Measurements from ENCODE around the gene SHROOM3.

SHROOM3 gene

DNA sequence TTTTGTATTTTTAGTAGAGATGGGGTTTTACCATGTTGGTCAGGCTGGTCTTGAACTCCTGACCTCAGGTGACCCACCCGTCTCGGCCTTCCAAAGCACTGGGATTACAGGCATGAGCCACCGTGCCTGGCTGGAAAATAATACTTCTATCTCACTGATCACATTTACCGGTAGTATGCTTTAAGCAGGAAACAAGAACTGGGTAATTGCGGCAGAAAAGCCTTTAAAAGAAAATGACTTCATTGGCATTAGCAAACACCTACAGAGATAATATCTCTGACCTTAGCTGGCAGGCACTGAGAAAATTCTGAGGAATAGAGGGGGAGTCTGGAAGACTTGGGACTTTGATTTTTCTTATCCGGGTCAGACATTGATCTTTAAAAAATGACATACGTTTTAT is 78.5 kb downstream of the SHROOM3 start:
- TF ChIP-seq YY1 (IDR thresholded peaks at IDR 0.05; ENCODE audit: insufficient read depth, insufficient read length) (no peak), ZNF274 (IDR thresholded peaks at IDR 0.05; ENCODE audit: low read depth, low read length) (no peak), SUZ12 (IDR thresholded peaks at IDR 0.05; ENCODE audit: extremely low read depth, insufficient read depth, insufficient read length) (no peak)
- Histone ChIP-seq H3K9ac (ENCODE audit: insufficient read length, low read depth) (no peak overlapping the region), H3K27me3 (ENCODE audit: insufficient read depth, insufficient read length) (no peaks in the 10 kb centered on the region)

DNA sequence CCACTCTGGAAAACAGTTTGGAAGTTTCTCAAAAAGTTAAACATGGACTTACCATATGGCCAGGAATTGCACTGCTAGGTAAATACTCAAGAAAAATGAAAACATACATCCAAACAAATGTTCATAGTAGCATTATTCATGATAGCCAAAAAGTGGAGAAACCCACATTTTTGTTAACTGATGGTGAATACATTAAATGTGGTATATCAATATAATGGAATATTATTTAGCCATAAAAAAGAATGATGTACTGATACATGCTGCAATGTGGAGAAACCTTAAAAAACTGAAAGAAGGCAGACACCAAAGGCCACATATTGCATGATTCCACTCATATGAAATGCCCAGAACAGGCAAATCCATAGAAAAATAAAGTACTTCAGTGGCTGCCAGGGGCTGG is 79.1 kb downstream of the SHROOM3 start:
- no peak overlapping the region for H3K4me3 ChIP-seq (ENCODE audit: insufficient read length, low read depth)
- H3K9ac ChIP-seq (ENCODE audit: insufficient read length, low read depth) = no peak overlapping the region
- H3K4me1 ChIP-seq (ENCODE audit: insufficient read depth, insufficient read length) = no peaks in the 10 kb centered on the region
- TF ChIP-seq SUZ12 (IDR thresholded peaks at IDR 0.05; ENCODE audit: extremely low read depth, insufficient read depth, insufficient read length) = no peak
- TF ChIP-seq ZNF274 (IDR thresholded peaks at IDR 0.05; ENCODE audit: low read depth, low read length) = no peak
- TF ChIP-seq YY1 (IDR thresholded peaks at IDR 0.05; ENCODE audit: insufficient read depth, insufficient read length) = no peak
- H3K9me3 ChIP-seq (ENCODE audit: insufficient read depth, low read length) = peaks cover 8% of the 10 kb centered on the region; the same call in 1 of the 2 replicates
- DNase-seq (ENCODE audit: low read depth, low spot score) = no peak
- no peaks in the 10 kb centered on the region for H3K27me3 ChIP-seq (ENCODE audit: insufficient read depth, insufficient read length)
- no peaks in the 10 kb centered on the region for H3K36me3 ChIP-seq (ENCODE audit: insufficient read depth, insufficient read length, low read length)

More for the DNA sequence above, 78.5 kb downstream of the SHROOM3 start:
- no peaks in the 10 kb centered on the region for H3K36me3 ChIP-seq (ENCODE audit: insufficient read depth, insufficient read length, low read length)
- no peak overlapping the region for H3K4me3 ChIP-seq (ENCODE audit: insufficient read length, low read depth)
- no peak for DNase-seq (ENCODE audit: low read depth, low spot score)
- H3K9me3 ChIP-seq (ENCODE audit: insufficient read depth, low read length) = peaks cover 8% of the 10 kb centered on the region; the same call in 1 of the 2 replicates
- no peaks in the 10 kb centered on the region for H3K4me1 ChIP-seq (ENCODE audit: insufficient read depth, insufficient read length)

DNA sequence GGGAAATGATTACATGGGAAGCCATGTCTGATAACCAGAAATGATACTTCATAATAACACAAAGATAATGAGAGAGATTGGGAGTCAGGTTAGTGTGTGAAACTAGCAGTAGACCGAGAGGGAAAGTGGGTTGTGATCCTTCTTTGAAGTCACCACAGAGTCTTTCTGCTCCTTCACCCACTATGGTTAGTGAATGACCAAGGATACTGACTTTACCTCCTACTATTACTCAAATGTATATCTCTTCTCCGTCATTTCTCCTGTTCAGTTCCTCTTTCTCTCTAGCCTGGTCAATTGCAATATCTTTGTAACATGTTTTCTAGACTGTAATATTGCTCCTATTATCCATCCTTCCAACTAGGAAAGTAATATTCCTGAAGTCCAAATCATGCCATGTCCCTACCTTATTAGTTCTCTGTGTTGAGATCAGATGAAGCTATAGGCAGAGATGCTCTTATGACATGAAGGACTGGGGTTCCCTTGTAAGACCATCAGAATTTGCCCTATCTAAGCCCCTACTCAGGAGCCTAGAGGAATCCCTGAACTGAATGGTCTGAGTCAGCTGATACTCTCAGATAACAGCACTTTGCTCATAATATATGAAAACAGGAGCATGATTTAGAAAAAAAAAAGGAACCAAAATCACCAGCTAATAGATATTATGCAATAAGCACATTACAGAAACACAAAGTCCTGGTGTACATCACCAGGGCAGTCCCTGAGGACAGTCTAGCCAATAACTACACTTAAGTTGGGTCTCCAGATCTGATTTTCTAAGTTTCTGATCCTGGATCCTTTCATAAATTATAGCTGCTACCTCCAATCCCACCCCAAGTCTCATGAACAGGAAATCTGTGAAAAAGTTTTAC is 81.2 kb downstream of the SHROOM3 start:
- H3K4me1 ChIP-seq (ENCODE audit: insufficient read depth, insufficient read length) = no peaks in the 10 kb centered on the region
- no peak for TF ChIP-seq YY1 (IDR thresholded peaks at IDR 0.05; ENCODE audit: insufficient read depth, insufficient read length)
- TF ChIP-seq ZNF274 (IDR thresholded peaks at IDR 0.05; ENCODE audit: low read depth, low read length) = no peak
- no peak for TF ChIP-seq SUZ12 (IDR thresholded peaks at IDR 0.05; ENCODE audit: extremely low read depth, insufficient read depth, insufficient read length)
- no peaks in the 10 kb centered on the region for H3K36me3 ChIP-seq (ENCODE audit: insufficient read depth, insufficient read length, low read length)
- no peak overlapping the region for H3K4me3 ChIP-seq (ENCODE audit: insufficient read length, low read depth)
- peaks cover 8% of the 10 kb centered on the region; the same call in 1 of the 2 replicates for H3K9me3 ChIP-seq (ENCODE audit: insufficient read depth, low read length)
- no peak overlapping the region for H3K9ac ChIP-seq (ENCODE audit: insufficient read length, low read depth)
- no peak for DNase-seq (ENCODE audit: low read depth, low spot score)
- H3K27me3 ChIP-seq (ENCODE audit: insufficient read depth, insufficient read length) = no peaks in the 10 kb centered on the region

DNA sequence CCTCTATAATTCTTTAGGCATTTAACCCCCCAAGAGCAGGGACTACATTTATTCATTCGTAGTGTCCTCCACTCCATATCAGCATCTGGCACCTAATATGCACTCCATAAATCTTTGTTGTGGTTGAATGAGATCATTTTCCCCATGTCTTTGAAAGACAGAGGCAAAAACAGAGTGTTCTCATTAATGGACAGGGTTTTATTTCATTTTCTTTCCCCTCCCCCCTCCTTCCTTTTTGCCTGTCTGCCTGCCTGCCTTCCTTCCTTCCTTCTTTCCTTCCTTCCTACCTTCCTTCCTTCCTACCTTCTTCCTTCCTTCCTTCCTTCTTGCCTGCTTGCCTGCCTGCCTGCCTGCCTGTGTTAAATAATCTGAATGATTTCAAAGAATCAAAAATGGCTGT is 83.2 kb downstream of the SHROOM3 start:
- no peak for DNase-seq (ENCODE audit: low read depth, low spot score)
- no peak overlapping the region for H3K4me3 ChIP-seq (ENCODE audit: insufficient read length, low read depth)
- TF ChIP-seq YY1 (IDR thresholded peaks at IDR 0.05; ENCODE audit: insufficient read depth, insufficient read length) (no peak), SUZ12 (IDR thresholded peaks at IDR 0.05; ENCODE audit: extremely low read depth, insufficient read depth, insufficient read length) (no peak), ZNF274 (IDR thresholded peaks at IDR 0.05; ENCODE audit: low read depth, low read length) (no peak)
- peaks cover 8% of the 10 kb centered on the region; the same call in 1 of the 2 replicates for H3K9me3 ChIP-seq (ENCODE audit: insufficient read depth, low read length)
- H3K4me1 ChIP-seq (ENCODE audit: insufficient read depth, insufficient read length) = no peaks in the 10 kb centered on the region
- H3K27me3 ChIP-seq (ENCODE audit: insufficient read depth, insufficient read length) = no peaks in the 10 kb centered on the region
- H3K36me3 ChIP-seq (ENCODE audit: insufficient read depth, insufficient read length, low read length) = no peaks in the 10 kb centered on the region
- no peak overlapping the region for H3K9ac ChIP-seq (ENCODE audit: insufficient read length, low read depth)

DNA sequence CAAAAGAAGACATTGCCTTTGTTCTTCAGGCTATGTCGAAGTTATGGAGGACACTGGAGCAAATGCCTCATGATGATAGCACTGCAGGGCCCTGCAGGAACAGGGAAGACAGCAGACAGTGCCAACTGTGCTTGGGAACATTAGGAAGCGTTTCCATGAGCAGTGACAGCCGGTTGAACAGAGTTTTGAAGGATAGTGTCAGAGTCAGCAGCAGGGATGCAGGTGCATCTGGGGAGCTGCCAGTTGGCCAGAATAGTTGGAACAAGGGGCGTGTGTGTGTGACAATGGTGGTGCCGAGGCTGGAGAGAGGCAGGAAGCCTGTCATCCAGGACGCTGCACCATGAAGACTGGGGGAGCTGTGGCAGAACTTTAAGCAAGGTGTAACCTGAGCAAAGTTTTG is 88.6 kb downstream of the SHROOM3 start:
- Histone ChIP-seq H3K4me1 (ENCODE audit: insufficient read depth, insufficient read length) (no peaks in the 10 kb centered on the region), H3K27me3 (ENCODE audit: insufficient read depth, insufficient read length) (no peaks in the 10 kb centered on the region), H3K36me3 (ENCODE audit: insufficient read depth, insufficient read length, low read length) (no peaks in the 10 kb centered on the region), H3K9ac (ENCODE audit: insufficient read length, low read depth) (no peak overlapping the region), H3K9me3 (ENCODE audit: insufficient read depth, low read length) (no peaks in the 10 kb centered on the region), H3K4me3 (ENCODE audit: insufficient read length, low read depth) (no peak overlapping the region)
- TF ChIP-seq SUZ12 (IDR thresholded peaks at IDR 0.05; ENCODE audit: extremely low read depth, insufficient read depth, insufficient read length) (no peak), YY1 (IDR thresholded peaks at IDR 0.05; ENCODE audit: insufficient read depth, insufficient read length) (no peak), ZNF274 (IDR thresholded peaks at IDR 0.05; ENCODE audit: low read depth, low read length) (no peak)
- DNase-seq (ENCODE audit: low read depth, low spot score) = no peak

DNA sequence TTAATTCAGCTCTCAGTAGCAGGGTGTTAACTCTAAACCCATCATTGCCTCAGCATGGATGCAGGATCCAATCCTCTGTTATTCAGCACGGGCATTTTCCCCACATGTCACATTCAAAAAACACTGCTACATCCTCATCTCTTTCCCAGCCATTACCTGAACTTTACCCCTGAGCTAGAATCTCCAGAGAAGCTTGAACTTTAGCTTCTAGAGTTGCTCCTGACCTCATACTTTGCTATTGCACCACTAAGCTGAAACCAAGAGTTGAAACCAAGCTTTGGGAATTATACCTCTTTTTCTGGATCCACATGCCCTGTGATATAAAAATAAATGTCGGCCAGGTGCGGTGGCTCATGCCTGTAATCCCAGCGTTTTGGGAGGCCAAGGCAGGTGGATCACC is 90.7 kb downstream of the SHROOM3 start:
- Histone ChIP-seq H3K9ac (ENCODE audit: insufficient read length, low read depth) (no peak overlapping the region), H3K4me1 (ENCODE audit: insufficient read depth, insufficient read length) (no peaks in the 10 kb centered on the region)

DNA sequence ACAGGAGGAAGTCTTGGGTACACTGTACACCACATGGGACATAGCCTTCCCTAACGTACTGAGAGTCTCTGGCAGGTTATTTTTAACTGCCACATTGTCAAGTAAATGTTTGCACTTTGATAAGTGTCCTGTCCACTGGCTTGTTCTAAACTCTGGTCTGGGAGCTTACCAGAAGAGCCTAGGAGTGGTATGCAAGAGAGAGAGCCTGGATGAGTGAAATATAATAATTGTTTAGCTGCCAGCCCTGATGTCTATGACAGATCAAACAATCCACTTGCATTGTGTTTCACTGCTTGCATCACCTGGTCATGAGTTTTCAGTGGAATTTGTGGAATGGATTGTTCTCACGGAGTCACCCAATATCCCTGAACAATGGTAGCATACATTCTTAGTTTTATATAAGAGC is 91.6 kb downstream of the SHROOM3 start:
- Histone ChIP-seq H3K4me1 (ENCODE audit: insufficient read depth, insufficient read length) (no peaks in the 10 kb centered on the region), H3K9ac (ENCODE audit: insufficient read length, low read depth) (no peak overlapping the region)
- DNase-seq (ENCODE audit: low read depth, low spot score) = no peak

More for the DNA sequence above, 90.7 kb downstream of the SHROOM3 start:
- Histone ChIP-seq H3K27me3 (ENCODE audit: insufficient read depth, insufficient read length) (no peaks in the 10 kb centered on the region), H3K9me3 (ENCODE audit: insufficient read depth, low read length) (no peaks in the 10 kb centered on the region), H3K36me3 (ENCODE audit: insufficient read depth, insufficient read length, low read length) (no peaks in the 10 kb centered on the region), H3K4me3 (ENCODE audit: insufficient read length, low read depth) (no peak overlapping the region)
- no peak for TF ChIP-seq ZNF274 (IDR thresholded peaks at IDR 0.05; ENCODE audit: low read depth, low read length)
- TF ChIP-seq YY1 (IDR thresholded peaks at IDR 0.05; ENCODE audit: insufficient read depth, insufficient read length) = no peak
- TF ChIP-seq SUZ12 (IDR thresholded peaks at IDR 0.05; ENCODE audit: extremely low read depth, insufficient read depth, insufficient read length) = no peak
- no peak for DNase-seq (ENCODE audit: low read depth, low spot score)

More for the DNA sequence above, 91.6 kb downstream of the SHROOM3 start:
- TF ChIP-seq YY1 (IDR thresholded peaks at IDR 0.05; ENCODE audit: insufficient read depth, insufficient read length) = no peak
- no peak for TF ChIP-seq SUZ12 (IDR thresholded peaks at IDR 0.05; ENCODE audit: extremely low read depth, insufficient read depth, insufficient read length)
- TF ChIP-seq ZNF274 (IDR thresholded peaks at IDR 0.05; ENCODE audit: low read depth, low read length) = no peak
- Histone ChIP-seq H3K4me3 (ENCODE audit: insufficient read length, low read depth) (no peak overlapping the region), H3K36me3 (ENCODE audit: insufficient read depth, insufficient read length, low read length) (no peaks in the 10 kb centered on the region), H3K27me3 (ENCODE audit: insufficient read depth, insufficient read length) (no peaks in the 10 kb centered on the region), H3K9me3 (ENCODE audit: insufficient read depth, low read length) (no peaks in the 10 kb centered on the region)

Data from NT2/D1 (cell line).